Inflammatory macrophage treated with lipopolysaccharide for 4 hours (primary cell): ENCODE data around the gene PDZD4.
A peak's percentile ranks its signal among the peaks of the same experiment; 100 is the strongest.

ENCODE experiments used
- DNase-seq: peaks from one replicate; pipeline ENCODE4 v3.0.0-alpha.2; 2020

PDZD4 gene

GRCh38 chrX:153769158-153769864 lies 61.0 kb downstream of the PDZD4 start:
- DNase-seq, result no peak

DNA sequence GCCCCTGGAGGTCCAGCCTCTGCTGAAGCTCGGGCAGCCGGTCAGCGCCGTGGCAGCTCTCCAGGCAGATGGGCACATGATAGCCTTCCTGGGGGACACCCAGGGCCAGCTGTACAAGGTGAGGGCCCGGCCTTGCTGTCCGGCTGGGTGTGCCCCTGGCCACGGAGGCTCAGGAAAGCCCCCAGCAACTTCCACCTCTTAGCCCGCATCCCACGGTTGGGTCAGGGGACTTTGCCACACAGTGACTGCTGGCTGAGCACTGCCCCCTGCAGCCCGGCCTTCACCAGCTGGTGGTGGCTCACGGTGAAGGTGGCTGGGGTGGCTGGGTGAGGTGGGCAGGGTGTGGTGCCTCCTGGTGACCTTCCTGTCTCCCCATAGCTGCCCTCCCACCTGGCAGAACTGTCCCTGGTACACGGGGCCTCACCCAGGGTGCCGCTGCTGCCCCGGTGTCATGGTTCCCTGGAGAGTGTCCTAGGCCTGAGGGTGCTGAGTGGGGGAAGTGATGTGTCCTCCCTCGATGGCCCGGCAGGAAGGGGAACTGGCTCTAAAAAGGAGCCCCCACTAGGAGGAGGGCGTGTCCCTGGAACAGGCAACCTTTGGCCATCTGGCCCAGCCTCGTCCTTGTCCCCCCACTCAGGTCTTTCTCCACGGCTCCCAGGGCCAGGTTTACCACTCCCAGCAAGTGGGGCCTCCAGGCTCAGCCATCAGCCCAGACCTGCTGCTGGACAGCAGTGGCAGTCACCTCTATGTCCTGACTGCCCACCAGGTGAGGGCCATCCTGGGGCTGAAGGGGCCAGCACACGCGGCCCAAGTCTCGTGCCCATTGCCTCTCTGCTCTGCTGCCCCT lies 61.8 kb downstream of the PDZD4 start:
- DNase-seq, result no peak

GRCh38 chrX:153767674-153768055 lies 62.7 kb downstream of the PDZD4 start:
- DNase-seq, result no peak

DNA sequence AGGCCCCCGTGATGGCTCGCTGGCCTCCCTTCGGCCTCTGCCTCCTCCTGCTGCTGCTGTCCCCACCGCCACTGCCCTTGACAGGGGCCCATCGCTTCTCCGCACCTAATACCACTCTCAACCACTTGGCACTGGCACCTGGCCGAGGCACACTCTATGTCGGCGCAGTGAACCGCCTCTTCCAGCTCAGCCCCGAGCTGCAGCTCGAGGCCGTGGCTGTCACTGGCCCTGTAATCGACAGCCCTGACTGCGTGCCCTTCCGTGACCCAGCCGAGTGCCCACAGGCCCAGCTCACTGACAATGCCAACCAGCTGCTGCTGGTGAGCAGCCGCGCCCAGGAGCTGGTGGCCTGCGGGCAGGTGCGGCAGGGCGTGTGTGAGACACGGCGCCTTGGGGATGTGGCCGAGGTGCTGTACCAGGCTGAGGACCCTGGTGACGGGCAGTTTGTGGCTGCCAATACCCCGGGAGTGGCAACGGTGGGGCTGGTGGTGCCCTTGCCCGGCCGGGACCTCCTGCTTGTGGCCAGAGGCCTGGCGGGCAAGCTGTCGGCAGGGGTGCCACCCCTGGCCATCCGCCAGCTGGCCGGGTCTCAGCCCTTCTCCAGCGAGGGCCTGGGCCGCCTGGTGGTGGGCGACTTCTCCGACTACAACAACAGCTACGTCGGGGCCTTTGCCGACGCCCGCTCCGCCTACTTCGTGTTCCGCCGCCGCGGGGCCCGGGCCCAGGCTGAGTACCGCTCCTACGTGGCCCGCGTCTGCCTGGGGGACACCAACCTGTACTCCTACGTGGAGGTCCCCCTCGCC lies 63.3 kb downstream of the PDZD4 start:
- DNase-seq, result no peak

GRCh38 chrX:153766098-153766817 lies 64.1 kb downstream of the PDZD4 start:
- peak; percentile 16 for DNase-seq

- no peak for DNase-seq
Observed at GRCh38 chrX:153765138-153766079, 64.9 kb downstream of the PDZD4 start.

- DNase-seq, result no peak
Observed at GRCh38 chrX:153764786-153765137, 65.6 kb downstream of the PDZD4 start.

DNA sequence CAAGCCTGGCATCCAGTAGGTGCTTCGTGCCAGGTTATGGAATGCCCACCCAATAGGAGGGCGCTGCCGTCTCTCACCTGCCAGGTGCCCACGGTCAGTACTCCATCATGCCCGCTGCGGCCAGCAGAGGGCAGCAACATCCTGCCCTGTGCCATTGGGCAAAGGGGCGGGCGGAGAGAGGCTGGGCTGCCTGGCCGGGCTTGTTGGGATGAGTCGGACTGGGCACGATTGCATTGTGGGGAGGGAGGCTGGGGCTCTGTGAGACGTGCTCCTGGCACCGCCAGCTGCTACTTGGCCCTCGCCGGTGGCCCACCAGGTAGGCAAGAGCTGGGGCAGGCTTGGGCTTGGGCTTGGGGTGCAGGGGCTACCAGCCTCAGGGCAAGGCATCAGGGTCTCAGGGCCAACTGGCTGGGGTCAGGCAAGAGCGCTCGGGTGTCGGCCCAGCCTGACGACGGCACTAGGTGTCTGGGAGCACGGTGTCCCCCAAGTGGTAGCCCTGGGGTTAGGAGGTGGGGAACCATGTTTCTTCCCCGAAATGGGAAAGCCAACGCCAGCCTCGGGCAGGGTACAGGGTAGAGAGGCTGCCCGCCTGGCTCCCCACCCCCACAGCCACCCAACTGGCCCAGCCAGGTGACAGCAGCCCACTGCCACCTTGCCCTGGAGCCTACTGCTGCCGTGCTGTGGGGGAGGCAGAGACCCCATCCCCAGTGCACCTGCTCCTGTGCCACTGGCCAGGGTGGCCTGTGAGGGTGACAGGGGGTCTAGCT lies 66.2 kb downstream of the PDZD4 start, which contains the start of gene PLXNB3:
PLXNB3 (plus strand) TSS at position 261 of the 767 bp plus-strand sequence. CDS start 1,287 bp downstream, outside the sequence.
- DNase-seq, result peak; percentile 65

GRCh38 chrX:153763298-153763932 lies 66.9 kb downstream of the PDZD4 start:
- no peak for DNase-seq

GRCh38 chrX:153762626-153763173 lies 67.6 kb downstream of the PDZD4 start:
- no peak for DNase-seq

DNA sequence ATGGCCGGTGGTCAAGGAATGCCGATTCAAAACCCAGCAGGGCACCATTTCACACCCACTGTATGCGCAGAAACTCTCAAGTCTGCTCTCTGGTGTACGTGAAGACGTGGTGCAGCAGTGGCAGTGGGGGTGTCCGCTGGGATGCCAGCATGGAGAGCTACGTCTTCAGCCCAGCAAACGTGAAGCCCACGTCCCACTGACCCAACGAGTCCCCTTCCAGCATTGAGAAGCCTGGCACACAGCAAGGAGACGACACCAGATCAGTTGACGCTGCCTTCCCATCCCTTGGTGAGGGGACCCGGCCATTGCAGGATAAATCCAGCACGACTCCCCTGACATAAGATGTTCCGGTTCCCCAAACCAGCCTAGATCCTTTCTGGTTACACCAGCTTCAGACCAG lies 68.5 kb downstream of the PDZD4 start:
- no peak for DNase-seq

DNA sequence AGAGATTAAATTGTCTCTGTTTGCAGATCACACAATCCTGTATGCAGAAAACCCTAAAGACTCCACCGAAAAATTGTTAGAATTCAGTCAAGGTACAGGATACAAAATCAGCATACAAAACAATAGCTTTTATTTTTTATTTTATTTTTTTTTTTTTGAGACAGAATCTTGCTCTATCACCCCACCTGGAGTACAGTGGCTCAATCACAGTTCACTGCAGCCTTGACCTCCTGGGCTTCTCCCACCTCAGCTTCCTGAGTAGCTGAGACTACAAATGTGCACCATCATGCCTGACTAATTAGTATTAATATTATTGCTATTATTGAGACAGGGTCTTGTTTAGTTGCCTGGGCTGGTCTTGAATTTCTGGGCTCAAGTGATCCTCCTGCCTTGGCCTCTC lies 75.2 kb downstream of the PDZD4 start:
- no peak for DNase-seq
